Sigmoid colon (tissue), 7 donors: ENCODE measurements around the gene IFI44L. TPM values are rescaled to one million over a fixed set of nuclear protein-coding genes. Genes with fewer than 3 reads are reported as not detected.

Experiments
- DNase-seq: peaks from one replicate; pipeline ENCODE4 v3.0.0-alpha.2; 2019
- H3K27ac ChIP-seq, 4 donors: fragments of 200-600 bp; sonication (generic); one replicate each; pipeline ENCODE4 v1.5.1; 2016 to 2019; ENCODE audit warnings: mild to moderate bottlenecking in 1 of 4
- H3K27me3 ChIP-seq, 3 donors: fragments of 200-600 bp; sonication (generic); one replicate each; pipeline ENCODE4 v1.5.1; 2019; ENCODE audit warnings: mild to moderate bottlenecking in 1 of 3
- H3K36me3 ChIP-seq, 4 donors: fragments of 200-600 bp; sonication (generic); one replicate each; pipeline ENCODE4 v1.5.1; 2016 to 2019
- H3K4me1 ChIP-seq, 4 donors: fragments of 200-600 bp; sonication (generic); one replicate each; pipeline ENCODE4 v1.5.1; 2017 to 2019
- H3K4me3 ChIP-seq, 4 donors: fragments of 200-600 bp; sonication (generic); one replicate each; pipeline ENCODE4 v1.5.1; 2017 to 2019; ENCODE audit warnings: mild to moderate bottlenecking in 2 of 4, moderate library complexity in 1 of 4
- H3K9me3 ChIP-seq, 4 donors: fragments of 200-600 bp in 3 of 4; sonication (generic) in 3 of 4; one replicate each; pipeline versions ENCODE4 v1.5.1 to v1.6.1; 2013 to 2019
- EP300 ChIP-seq, 4 donors: sonication (generic); formaldehyde crosslinking; IDR thresholded peaks; one replicate each; pipeline ENCODE4 v1.6.1; 2017; ENCODE audit warnings: antibody characterized with exemption in 4 of 4
- POLR2A ChIP-seq, 2 donors: fragments of 450-650 bp; IDR thresholded peaks; one replicate each; pipeline ENCODE4 v1.6.1; 2016; ENCODE audit warnings: antibody characterized with exemption in 2 of 2, mild to moderate bottlenecking in 2 of 2, moderate library complexity in 2 of 2
- POLR2AphosphoS5 ChIP-seq, 4 donors: sonication (generic); formaldehyde crosslinking; IDR thresholded peaks; one replicate each; pipeline ENCODE4 v1.6.1; 2017; ENCODE audit warnings: antibody characterized with exemption in 4 of 4
- WGBS, 2 donors: extraction: QIAGEN DNeasy Blood & Tissue Kit; methylation state at CpG; one replicate each; pipeline ENCODE4 v1.1.7; 2013; 5-methylcytosine and 5-hydroxymethylcytosine counted together
- intact Hi-C: fragments of 100-400 bp; cut with DNase I; formaldehyde crosslinking; loops from one replicate; pipeline ENCODE4 v1.15.1; 2023
- polyA plus RNA-seq, 3 donors: library from polyadenylated mRNA; stranded (reverse); fragments of 200-250 nt; gene quantifications; one replicate each; pipeline ENCODE4 v1.2.3, GENCODE V29; 2013
- total RNA-seq, 4 donors: library from RNA; depleted of rRNA; stranded (reverse); fragments of >200 nt; gene quantifications; one replicate each; pipeline ENCODE4 v1.1.0, GENCODE V29; 2016
- TF ChIP-seq, protein P1 (sequence below), 4 experiments: fragments of 450-650 bp in 3 of 4; fragments of 200-600 bp in 1 of 4; IDR thresholded peaks; one replicate each; pipeline ENCODE4 v1.5.1; 2016 to 2019; ENCODE audit warnings: antibody characterized with exemption in 4 of 4, mild to moderate bottlenecking in 3 of 4, moderate library complexity in 2 of 4
- donor health status: healthy with polysubstance abuse.
- donor health status: Bipolar disorder and iron deficiency.
- donor health status: healthy.

IFI44L gene
- total and polyA plus RNA-seq, 7 donors, result 1.6 to 18.4 (median 7.8) TPM

DNA sequence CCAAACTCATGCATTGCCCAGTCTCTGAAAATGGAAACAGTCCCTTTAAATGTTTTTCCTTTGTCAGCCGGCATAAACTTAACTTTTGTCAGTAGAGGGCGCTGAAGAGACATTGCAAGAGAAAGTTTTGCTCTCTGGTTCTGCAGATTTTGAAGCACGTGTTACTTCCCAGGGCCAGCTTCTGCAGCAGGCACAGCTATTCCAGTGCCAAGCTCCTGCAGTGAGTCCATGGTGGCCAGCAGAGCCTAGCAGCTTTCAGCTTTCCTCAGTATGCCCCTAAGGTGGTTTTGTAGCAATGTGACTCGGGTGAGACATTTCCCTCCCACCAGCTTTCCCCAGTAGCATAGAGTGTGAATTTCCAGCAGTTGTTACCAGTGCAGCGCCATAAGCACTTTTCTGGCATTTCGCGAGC is 2.6 kb upstream of the IFI44L start:
- whole genome bisulfite sequencing, 2 donors, result 40 to 44% methylated on average over 7 of the region's 7 CpGs
- peak overlapping the region in 1 of 4 donors; percentile 69 for H3K27ac ChIP-seq
- intact Hi-C loops, result loop anchor here (1.0 kb wide), 1 partner anchor 59 kb away; no protein-coding TSS in a partner anchor

DNA sequence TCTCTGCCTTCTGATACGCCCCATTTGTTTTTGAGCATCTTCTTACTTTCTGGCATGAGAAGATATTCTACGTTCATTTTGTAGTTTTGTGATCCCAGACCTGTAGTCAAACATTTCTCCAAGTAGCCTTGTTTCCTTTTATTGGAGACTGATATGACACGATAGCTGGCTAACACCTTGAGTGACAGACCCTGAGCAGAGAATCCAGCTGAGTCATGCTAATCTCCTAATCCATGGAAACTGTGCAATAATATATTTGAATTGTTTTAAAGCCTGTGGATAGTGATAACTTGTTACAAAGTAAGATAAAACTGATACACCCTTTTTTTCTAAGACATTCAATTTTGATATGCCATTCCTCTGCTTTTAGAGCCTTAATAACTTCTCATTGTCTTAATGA is 1.2 kb upstream of the IFI44L start:
- TF ChIP-seq POLR2AphosphoS5 (IDR thresholded peaks at IDR 0.05) (no peak), EP300 (IDR thresholded peaks at IDR 0.05) (no peak), POLR2A (IDR thresholded peaks at IDR 0.05) (no peak)
- TF ChIP-seq, protein P1, sequence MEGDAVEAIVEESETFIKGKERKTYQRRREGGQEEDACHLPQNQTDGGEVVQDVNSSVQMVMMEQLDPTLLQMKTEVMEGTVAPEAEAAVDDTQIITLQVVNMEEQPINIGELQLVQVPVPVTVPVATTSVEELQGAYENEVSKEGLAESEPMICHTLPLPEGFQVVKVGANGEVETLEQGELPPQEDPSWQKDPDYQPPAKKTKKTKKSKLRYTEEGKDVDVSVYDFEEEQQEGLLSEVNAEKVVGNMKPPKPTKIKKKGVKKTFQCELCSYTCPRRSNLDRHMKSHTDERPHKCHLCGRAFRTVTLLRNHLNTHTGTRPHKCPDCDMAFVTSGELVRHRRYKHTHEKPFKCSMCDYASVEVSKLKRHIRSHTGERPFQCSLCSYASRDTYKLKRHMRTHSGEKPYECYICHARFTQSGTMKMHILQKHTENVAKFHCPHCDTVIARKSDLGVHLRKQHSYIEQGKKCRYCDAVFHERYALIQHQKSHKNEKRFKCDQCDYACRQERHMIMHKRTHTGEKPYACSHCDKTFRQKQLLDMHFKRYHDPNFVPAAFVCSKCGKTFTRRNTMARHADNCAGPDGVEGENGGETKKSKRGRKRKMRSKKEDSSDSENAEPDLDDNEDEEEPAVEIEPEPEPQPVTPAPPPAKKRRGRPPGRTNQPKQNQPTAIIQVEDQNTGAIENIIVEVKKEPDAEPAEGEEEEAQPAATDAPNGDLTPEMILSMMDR (IDR thresholded peaks at IDR 0.05), result no peak
- no peaks in the 10 kb centered on the region for H3K36me3 ChIP-seq
- no peak for DNase-seq
- peak overlapping the region in 2 of 4 donors; percentile 38 to 39 for H3K4me3 ChIP-seq
- no peaks in the 10 kb centered on the region for H3K9me3 ChIP-seq
- peak overlapping the region; percentile 67 to 74 (median 68) for H3K27ac ChIP-seq
- no peaks in the 10 kb centered on the region for H3K27me3 ChIP-seq
- H3K4me1 ChIP-seq, result peaks cover 0 to 20% (median 18%) of the 10 kb centered on the region in 4 donors
- 56 to 76% methylated on average over 3 of the region's 3 CpGs for WGBS, 2 donors
- intact Hi-C loops, result no loop called here

More for the DNA sequence above, 2.6 kb upstream of the IFI44L start:
- no peaks in the 10 kb centered on the region for H3K36me3 ChIP-seq
- H3K4me1 ChIP-seq, result peaks cover 0 to 20% (median 18%) of the 10 kb centered on the region in 4 donors
- no peak overlapping the region for H3K4me3 ChIP-seq
- peak; percentile 83 for DNase-seq
- H3K27me3 ChIP-seq, result no peaks in the 10 kb centered on the region
- no peaks in the 10 kb centered on the region for H3K9me3 ChIP-seq
- TF ChIP-seq, protein P1 (IDR thresholded peaks at IDR 0.05), result peak; percentile 53 to 90 (median 76)
- TF ChIP-seq POLR2AphosphoS5 (IDR thresholded peaks at IDR 0.05) (peak in 1 of 4 donors; percentile 35), POLR2A (IDR thresholded peaks at IDR 0.05) (no peak), EP300 (IDR thresholded peaks at IDR 0.05) (no peak)

DNA sequence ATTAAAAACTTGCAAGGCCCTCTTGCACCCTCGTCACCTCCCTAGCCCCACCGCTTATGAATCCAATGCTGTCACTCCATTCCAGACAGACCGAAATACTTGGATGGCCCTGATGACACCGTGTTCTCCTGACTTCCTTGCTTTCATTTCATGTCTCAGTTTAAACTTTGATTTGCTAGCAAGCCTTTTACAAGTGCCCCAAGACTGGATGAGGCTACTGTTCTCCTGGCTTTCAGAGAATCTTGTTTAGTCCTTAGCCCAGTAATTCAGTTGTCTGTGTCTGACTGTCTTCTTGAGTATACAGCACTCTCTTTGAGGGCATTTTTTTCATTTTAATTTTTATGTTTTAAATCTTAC is 824 bp upstream of the IFI44L start:
- Histone ChIP-seq H3K4me3 (peak overlapping the region in 3 of 4 donors; percentile 30 to 39 (median 38)), H3K27me3 (no peaks in the 10 kb centered on the region), H3K36me3 (no peaks in the 10 kb centered on the region), H3K27ac (peak overlapping the region; percentile 67 to 74 (median 68)), H3K4me1 (peaks cover 0 to 20% (median 18%) of the 10 kb centered on the region in 4 donors), H3K9me3 (no peaks in the 10 kb centered on the region)
- intact Hi-C loops, result no loop called here
- no peak for DNase-seq
- TF ChIP-seq POLR2AphosphoS5 (IDR thresholded peaks at IDR 0.05), result no peak
- TF ChIP-seq POLR2A (IDR thresholded peaks at IDR 0.05), result no peak
- no peak for TF ChIP-seq EP300 (IDR thresholded peaks at IDR 0.05)
- TF ChIP-seq, protein P1 (IDR thresholded peaks at IDR 0.05), result no peak
- 70 to 71% methylated on average over 4 of the region's 4 CpGs for WGBS, 2 donors

- peak overlapping the region; percentile 3 to 39 (median 34) for H3K4me3 ChIP-seq
- no peak for TF ChIP-seq EP300 (IDR thresholded peaks at IDR 0.05)
- no peak for TF ChIP-seq POLR2A (IDR thresholded peaks at IDR 0.05)
- TF ChIP-seq POLR2AphosphoS5 (IDR thresholded peaks at IDR 0.05), result no peak
- TF ChIP-seq, protein P1 (IDR thresholded peaks at IDR 0.05), result no peak
- intact Hi-C loops, result no loop called here
- H3K27me3 ChIP-seq, result no peaks in the 10 kb centered on the region
- 11 to 20% methylated on average over 1 of the region's 1 CpG for WGBS, 2 donors
- no peaks in the 10 kb centered on the region for H3K36me3 ChIP-seq
- DNase-seq, result no peak
- no peaks in the 10 kb centered on the region for H3K9me3 ChIP-seq
- H3K4me1 ChIP-seq, result peaks cover 0 to 20% (median 18%) of the 10 kb centered on the region in 4 donors
- peak overlapping the region; percentile 67 to 74 (median 68) for H3K27ac ChIP-seq
Observed at GRCh38 chr1:78620666-78621065, 418 bp downstream of the IFI44L start.

GRCh38 chr1:78622548-78622947 is 2.3 kb downstream of the IFI44L start:
- 76 to 88% methylated on average over 4 of the region's 4 CpGs for WGBS, 2 donors
- peaks cover 0 to 20% (median 18%) of the 10 kb centered on the region in 4 donors for H3K4me1 ChIP-seq
- H3K9me3 ChIP-seq, result no peaks in the 10 kb centered on the region
- H3K4me3 ChIP-seq, result no peak overlapping the region
- TF ChIP-seq POLR2A (IDR thresholded peaks at IDR 0.05) (no peak), EP300 (IDR thresholded peaks at IDR 0.05) (no peak), POLR2AphosphoS5 (IDR thresholded peaks at IDR 0.05) (no peak)
- TF ChIP-seq, protein P1 (IDR thresholded peaks at IDR 0.05), result no peak
- H3K27me3 ChIP-seq, result no peaks in the 10 kb centered on the region
- no peaks in the 10 kb centered on the region for H3K36me3 ChIP-seq
- intact Hi-C loops, result no loop called here
- no peak for DNase-seq
- H3K27ac ChIP-seq, result peak overlapping the region in 1 of 4 donors; percentile 9
